Liver (tissue), 9 donors: ENCODE measurements around the gene CCDC93. TPM values are rescaled to one million over a fixed set of nuclear protein-coding genes. Genes with fewer than 3 reads are reported as not detected.

Experiments
- DNase-seq: peaks from one replicate; pipeline ENCODE4 v3.0.0-alpha.2; 2017; ENCODE audit warnings: low spot score
- H3K27ac ChIP-seq, 2 donors: one replicate each; pipeline ENCODE4 v1.7.0; 2013; ENCODE audit warnings: inconsistent platforms in 2 of 2, low read length in 2 of 2, control low read depth in 1 of 2, low read depth in 1 of 2, mild to moderate bottlenecking in 1 of 2
- H3K27me3 ChIP-seq, 4 donors: one replicate each; pipeline versions ENCODE4 v1.6.1 to v1.7.0; 2013; ENCODE audit warnings: low read length in 3 of 4, inconsistent platforms in 1 of 4, mild to moderate bottlenecking in 1 of 4, moderate library complexity in 1 of 4; ENCODE audit not compliant: control insufficient read depth in 4 of 4, insufficient read depth in 4 of 4
- H3K36me3 ChIP-seq, 4 donors: one replicate each; pipeline versions ENCODE4 v1.6.1 to v1.7.0; 2013; ENCODE audit warnings: low read length in 3 of 4, mild to moderate bottlenecking in 3 of 4, low read depth in 1 of 4, moderate library complexity in 1 of 4; ENCODE audit not compliant: control insufficient read depth in 4 of 4, insufficient read depth in 3 of 4
- H3K4me1 ChIP-seq, 4 donors: one replicate each; pipeline versions ENCODE4 v1.6.1 to v1.7.0; 2013; ENCODE audit warnings: low read length in 3 of 4, mild to moderate bottlenecking in 3 of 4, moderate library complexity in 1 of 4; ENCODE audit not compliant: control insufficient read depth in 4 of 4, insufficient read depth in 4 of 4
- H3K4me3 ChIP-seq, 3 donors: one replicate each; pipeline versions ENCODE4 v1.6.1 to v1.7.0; 2013; ENCODE audit warnings: low read length in 3 of 3, control low read depth in 1 of 3, low read depth in 1 of 3, mild to moderate bottlenecking in 1 of 3
- H3K9ac ChIP-seq, 2 donors: one replicate each; pipeline ENCODE4 v1.7.0; 2013; ENCODE audit warnings: low read length in 2 of 2, mild to moderate bottlenecking in 2 of 2, moderate library complexity in 2 of 2, control low read depth in 1 of 2, low read depth in 1 of 2
- H3K9me3 ChIP-seq, 4 donors: one replicate each; pipeline versions ENCODE4 v1.6.1 to v1.7.0; 2013; ENCODE audit warnings: low read length in 3 of 4; ENCODE audit not compliant: control insufficient read depth in 4 of 4
- FOXA1 ChIP-seq: IDR thresholded peaks from 2 replicates; pipeline ENCODE4 v1.6.1; 2016; ENCODE audit warnings: antibody characterized with exemption
- FOXA2 ChIP-seq: IDR thresholded peaks from 2 replicates; pipeline ENCODE4 v1.6.1; 2016; ENCODE audit warnings: antibody characterized with exemption
- HNF4A ChIP-seq, 2 donors: conservative IDR thresholded peaks; 2 replicates each; pipeline ENCODE4 v1.6.1; 2016; ENCODE audit warnings: antibody characterized with exemption in 2 of 2, mild to moderate bottlenecking in 2 of 2
- HNF4G ChIP-seq: IDR thresholded peaks from 2 replicates; pipeline ENCODE4 v1.6.1; 2016; ENCODE audit warnings: antibody characterized with exemption
- NR2F2 ChIP-seq: IDR thresholded peaks from 2 replicates; pipeline ENCODE4 v1.6.1; 2016; ENCODE audit warnings: antibody characterized with exemption
- RAD21 ChIP-seq, 2 donors: IDR thresholded peaks; 2 replicates each; pipeline ENCODE4 v1.6.1; 2016; ENCODE audit warnings: antibody characterized with exemption in 2 of 2, mild to moderate bottlenecking in 2 of 2
- RXRA ChIP-seq, 2 donors: IDR thresholded peaks; 2 replicates each; pipeline ENCODE4 v1.6.1; 2017 to 2018; ENCODE audit warnings: antibody characterized with exemption in 2 of 2, mild to moderate bottlenecking in 1 of 2
- SP1 ChIP-seq: IDR thresholded peaks from 2 replicates; pipeline ENCODE4 v1.6.1; 2018; ENCODE audit warnings: antibody characterized with exemption, mild to moderate bottlenecking
- TAF1 ChIP-seq: conservative IDR thresholded peaks from 2 replicates; pipeline ENCODE4 v1.6.1; 2016; ENCODE audit warnings: antibody characterized with exemption, mild to moderate bottlenecking
- YY1 ChIP-seq: IDR thresholded peaks from 2 replicates; pipeline ENCODE4 v1.6.1; 2016; ENCODE audit warnings: antibody characterized with exemption, mild to moderate bottlenecking
- polyA plus RNA-seq, 2 donors: library from polyadenylated mRNA; stranded (reverse) in 1 of 2; unstranded in 1 of 2; fragments of 200-250 nt in 1 of 2; fragments of >200 nt in 1 of 2; fragmentation: Nextera tagmentation in 1 of 2; extraction: Ambion mirVana in 1 of 2; gene quantifications; one replicate each; pipeline versions ENCODE4 v1.2.1 to v1.2.3, GENCODE V29; 2013 to 2015
- total RNA-seq, 2 donors: library from RNA; depleted of rRNA; stranded (reverse); fragments of >200 nt; gene quantifications; one replicate each; pipeline ENCODE4 v1.2.3, GENCODE V29; 2014
- TF ChIP-seq, protein P1 (sequence below): fragments of 150-350 bp; IDR thresholded peaks from 2 replicates; pipeline ENCODE4 v1.5.1; 2017; ENCODE audit warnings: improper control_type of control experiment, low read depth, low read length; ENCODE audit not compliant: missing input control
- TF ChIP-seq, protein P2 (sequence below): IDR thresholded peaks from 2 replicates; pipeline ENCODE4 v1.6.1; 2016; ENCODE audit warnings: antibody characterized with exemption
- TF ChIP-seq, protein P3 (sequence below): IDR thresholded peaks from 2 replicates; pipeline ENCODE4 v1.6.1; 2016; ENCODE audit warnings: antibody characterized with exemption, mild to moderate bottlenecking
- TF ChIP-seq, protein P4 (sequence below): IDR thresholded peaks from 2 replicates; pipeline ENCODE4 v1.6.1; 2016; ENCODE audit warnings: antibody characterized with exemption
- TF ChIP-seq, protein P5 (sequence below): IDR thresholded peaks from 2 replicates; pipeline ENCODE4 v1.6.1; 2016; ENCODE audit warnings: antibody characterized with exemption
- donor health status: healthy.
- donor health status: healthy.
- donor health status: healthy.
- donor health status: healthy.
- donor health status: healthy.

Gene CCDC93
- total and polyA plus RNA-seq, 4 donors = 4.0 to 14.2 (median 8.5) TPM

DNA sequence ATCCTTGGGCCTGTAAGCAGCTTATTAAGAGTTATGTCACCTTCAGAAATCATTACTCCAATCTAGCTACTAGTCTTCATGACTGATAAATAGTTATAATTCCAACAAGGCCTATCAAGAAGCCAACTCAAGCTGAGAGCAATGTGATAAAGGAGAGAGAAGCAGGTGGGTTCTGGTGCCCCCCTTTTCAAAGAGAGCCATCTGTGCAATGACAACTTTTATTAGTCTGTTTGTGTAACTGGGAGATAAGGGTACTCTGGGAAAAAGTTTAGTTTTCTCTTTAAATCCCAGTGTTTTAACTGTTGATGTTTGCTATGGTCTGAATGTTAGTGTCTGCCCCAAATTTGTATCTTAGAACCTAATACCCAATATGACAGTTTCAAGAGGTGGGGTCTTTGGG is 60.6 kb downstream of the CCDC93 start:
- TF ChIP-seq, protein P1, sequence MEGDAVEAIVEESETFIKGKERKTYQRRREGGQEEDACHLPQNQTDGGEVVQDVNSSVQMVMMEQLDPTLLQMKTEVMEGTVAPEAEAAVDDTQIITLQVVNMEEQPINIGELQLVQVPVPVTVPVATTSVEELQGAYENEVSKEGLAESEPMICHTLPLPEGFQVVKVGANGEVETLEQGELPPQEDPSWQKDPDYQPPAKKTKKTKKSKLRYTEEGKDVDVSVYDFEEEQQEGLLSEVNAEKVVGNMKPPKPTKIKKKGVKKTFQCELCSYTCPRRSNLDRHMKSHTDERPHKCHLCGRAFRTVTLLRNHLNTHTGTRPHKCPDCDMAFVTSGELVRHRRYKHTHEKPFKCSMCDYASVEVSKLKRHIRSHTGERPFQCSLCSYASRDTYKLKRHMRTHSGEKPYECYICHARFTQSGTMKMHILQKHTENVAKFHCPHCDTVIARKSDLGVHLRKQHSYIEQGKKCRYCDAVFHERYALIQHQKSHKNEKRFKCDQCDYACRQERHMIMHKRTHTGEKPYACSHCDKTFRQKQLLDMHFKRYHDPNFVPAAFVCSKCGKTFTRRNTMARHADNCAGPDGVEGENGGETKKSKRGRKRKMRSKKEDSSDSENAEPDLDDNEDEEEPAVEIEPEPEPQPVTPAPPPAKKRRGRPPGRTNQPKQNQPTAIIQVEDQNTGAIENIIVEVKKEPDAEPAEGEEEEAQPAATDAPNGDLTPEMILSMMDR = no peak
- TF ChIP-seq YY1 (no peak), FOXA1 (no peak), NR2F2 (no peak), FOXA2 (no peak)
- TF ChIP-seq, protein P2, sequence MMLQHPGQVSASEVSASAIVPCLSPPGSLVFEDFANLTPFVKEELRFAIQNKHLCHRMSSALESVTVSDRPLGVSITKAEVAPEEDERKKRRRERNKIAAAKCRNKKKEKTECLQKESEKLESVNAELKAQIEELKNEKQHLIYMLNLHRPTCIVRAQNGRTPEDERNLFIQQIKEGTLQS = no peak
- TF ChIP-seq, protein P3, sequence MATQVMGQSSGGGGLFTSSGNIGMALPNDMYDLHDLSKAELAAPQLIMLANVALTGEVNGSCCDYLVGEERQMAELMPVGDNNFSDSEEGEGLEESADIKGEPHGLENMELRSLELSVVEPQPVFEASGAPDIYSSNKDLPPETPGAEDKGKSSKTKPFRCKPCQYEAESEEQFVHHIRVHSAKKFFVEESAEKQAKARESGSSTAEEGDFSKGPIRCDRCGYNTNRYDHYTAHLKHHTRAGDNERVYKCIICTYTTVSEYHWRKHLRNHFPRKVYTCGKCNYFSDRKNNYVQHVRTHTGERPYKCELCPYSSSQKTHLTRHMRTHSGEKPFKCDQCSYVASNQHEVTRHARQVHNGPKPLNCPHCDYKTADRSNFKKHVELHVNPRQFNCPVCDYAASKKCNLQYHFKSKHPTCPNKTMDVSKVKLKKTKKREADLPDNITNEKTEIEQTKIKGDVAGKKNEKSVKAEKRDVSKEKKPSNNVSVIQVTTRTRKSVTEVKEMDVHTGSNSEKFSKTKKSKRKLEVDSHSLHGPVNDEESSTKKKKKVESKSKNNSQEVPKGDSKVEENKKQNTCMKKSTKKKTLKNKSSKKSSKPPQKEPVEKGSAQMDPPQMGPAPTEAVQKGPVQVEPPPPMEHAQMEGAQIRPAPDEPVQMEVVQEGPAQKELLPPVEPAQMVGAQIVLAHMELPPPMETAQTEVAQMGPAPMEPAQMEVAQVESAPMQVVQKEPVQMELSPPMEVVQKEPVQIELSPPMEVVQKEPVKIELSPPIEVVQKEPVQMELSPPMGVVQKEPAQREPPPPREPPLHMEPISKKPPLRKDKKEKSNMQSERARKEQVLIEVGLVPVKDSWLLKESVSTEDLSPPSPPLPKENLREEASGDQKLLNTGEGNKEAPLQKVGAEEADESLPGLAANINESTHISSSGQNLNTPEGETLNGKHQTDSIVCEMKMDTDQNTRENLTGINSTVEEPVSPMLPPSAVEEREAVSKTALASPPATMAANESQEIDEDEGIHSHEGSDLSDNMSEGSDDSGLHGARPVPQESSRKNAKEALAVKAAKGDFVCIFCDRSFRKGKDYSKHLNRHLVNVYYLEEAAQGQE = no peak
- no peaks in the 10 kb centered on the region for H3K27me3 ChIP-seq
- no peaks in the 10 kb centered on the region for H3K4me1 ChIP-seq
- peaks cover 4 to 89% (median 66%) of the 10 kb centered on the region in 4 donors for H3K36me3 ChIP-seq
- no peaks in the 10 kb centered on the region for H3K9me3 ChIP-seq
- no peak for DNase-seq
- H3K27ac ChIP-seq = no peak overlapping the region
- no peak overlapping the region for H3K9ac ChIP-seq
- H3K4me3 ChIP-seq = no peak overlapping the region

DNA sequence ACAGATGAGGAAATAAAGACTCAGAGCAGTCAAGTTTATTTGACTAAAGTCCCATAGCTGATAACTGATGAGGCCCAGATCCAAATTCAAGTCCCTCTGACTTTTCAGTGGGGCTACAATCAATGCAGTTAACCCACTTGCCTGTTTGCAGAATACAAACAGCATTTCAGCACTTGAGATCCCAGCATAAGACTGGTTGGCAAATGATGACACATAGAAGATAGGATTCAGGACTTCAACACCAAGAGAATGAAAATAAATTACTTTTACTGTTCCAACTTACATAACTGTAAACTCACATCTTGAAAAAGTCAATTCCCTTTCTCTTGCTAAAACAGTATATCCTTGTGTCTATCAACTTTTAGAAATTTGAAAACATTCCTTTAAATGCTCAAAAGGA is 61.2 kb downstream of the CCDC93 start:
- TF ChIP-seq RXRA (IDR thresholded peaks at IDR 0.05) (no peak), HNF4A (conservative IDR thresholded peaks at IDR 0.05) (no peak), SP1 (no peak), RAD21 (IDR thresholded peaks at IDR 0.05) (no peak), FOXA1 (no peak), FOXA2 (no peak), YY1 (no peak), TAF1 (no peak), HNF4G (no peak), NR2F2 (no peak)
- TF ChIP-seq, protein P1 = no peak
- TF ChIP-seq, protein P2 = no peak
- TF ChIP-seq, protein P4, sequence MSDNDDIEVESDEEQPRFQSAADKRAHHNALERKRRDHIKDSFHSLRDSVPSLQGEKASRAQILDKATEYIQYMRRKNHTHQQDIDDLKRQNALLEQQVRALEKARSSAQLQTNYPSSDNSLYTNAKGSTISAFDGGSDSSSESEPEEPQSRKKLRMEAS = no peak
- TF ChIP-seq, protein P3 = no peak
- TF ChIP-seq, protein P5, sequence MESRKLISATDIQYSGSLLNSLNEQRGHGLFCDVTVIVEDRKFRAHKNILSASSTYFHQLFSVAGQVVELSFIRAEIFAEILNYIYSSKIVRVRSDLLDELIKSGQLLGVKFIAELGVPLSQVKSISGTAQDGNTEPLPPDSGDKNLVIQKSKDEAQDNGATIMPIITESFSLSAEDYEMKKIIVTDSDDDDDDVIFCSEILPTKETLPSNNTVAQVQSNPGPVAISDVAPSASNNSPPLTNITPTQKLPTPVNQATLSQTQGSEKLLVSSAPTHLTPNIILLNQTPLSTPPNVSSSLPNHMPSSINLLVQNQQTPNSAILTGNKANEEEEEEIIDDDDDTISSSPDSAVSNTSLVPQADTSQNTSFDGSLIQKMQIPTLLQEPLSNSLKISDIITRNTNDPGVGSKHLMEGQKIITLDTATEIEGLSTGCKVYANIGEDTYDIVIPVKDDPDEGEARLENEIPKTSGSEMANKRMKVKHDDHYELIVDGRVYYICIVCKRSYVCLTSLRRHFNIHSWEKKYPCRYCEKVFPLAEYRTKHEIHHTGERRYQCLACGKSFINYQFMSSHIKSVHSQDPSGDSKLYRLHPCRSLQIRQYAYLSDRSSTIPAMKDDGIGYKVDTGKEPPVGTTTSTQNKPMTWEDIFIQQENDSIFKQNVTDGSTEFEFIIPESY = no peak
- no peak overlapping the region for H3K9ac ChIP-seq
- no peak for DNase-seq
- no peak overlapping the region for H3K4me3 ChIP-seq
- peaks cover 3 to 84% (median 65%) of the 10 kb centered on the region in 4 donors for H3K36me3 ChIP-seq
- no peaks in the 10 kb centered on the region for H3K27me3 ChIP-seq
- no peak overlapping the region for H3K27ac ChIP-seq
- no peaks in the 10 kb centered on the region for H3K4me1 ChIP-seq
- H3K9me3 ChIP-seq = no peaks in the 10 kb centered on the region
